GM21360 (cell line): Measurements from ENCODE around the gene CNTNAP3.
"Not testable (repeated sequence)": the region's sequence is repeated elsewhere in the genome, so short reads cannot be mapped to it uniquely, and the experiment has no call there.

Experiments used
- ATAC-seq: cut with Tn5 transposase; IDR thresholded peaks from one replicate; pipeline ENCODE4 v1.9.1; 2021; ENCODE audit warnings: mild to moderate bottlenecking, moderate library complexity; ENCODE audit not compliant: unreplicated experiment

CNTNAP3 gene

DNA sequence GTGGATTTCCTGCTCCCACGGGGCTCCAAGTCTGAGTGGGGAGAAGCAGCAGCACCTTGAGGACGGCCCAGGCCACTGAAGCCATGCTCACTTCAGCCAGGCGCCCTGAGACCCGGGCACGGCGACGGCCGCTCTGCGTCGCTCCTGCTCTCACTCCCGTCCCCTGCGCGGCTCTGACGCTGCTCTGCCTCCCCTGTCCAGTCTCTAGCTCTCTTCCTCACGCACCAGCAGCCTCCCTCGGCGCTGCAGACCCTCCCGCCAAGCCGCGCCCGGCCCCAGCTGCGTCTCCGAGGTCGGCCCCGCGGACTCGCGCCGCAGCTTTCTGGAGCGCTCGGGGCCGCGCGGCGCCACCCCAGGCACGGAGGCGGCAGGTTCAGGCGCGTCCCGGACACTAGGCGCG is at the start of gene CNTNAP3:
Gene CNTNAP3 (minus strand): TSS at position 188 of the 400 bp plus-strand sequence. CDS start 103 bp downstream, at position 85.
- ATAC-seq, result not testable (repeated sequence)

DNA sequence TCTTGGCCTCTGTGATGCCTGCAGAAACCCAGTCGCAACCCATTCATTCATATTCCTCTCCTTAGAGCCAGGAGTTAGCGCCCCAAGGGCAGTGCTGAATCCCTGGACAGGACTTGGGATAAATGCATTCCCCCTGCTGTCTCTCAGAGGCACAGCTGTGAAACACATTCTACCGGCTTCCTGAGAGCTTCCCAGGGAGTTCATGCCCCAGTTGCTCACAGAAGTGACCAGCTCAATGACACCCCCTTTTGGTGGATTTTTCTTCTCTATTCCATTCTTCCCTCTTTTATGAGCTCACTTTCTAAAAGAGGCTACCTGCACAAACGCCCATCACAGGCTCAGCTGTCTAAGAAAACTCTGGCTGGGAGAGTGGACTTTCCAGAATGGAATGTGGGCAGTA is 8.0 kb downstream of the CNTNAP3 start:
- ATAC-seq, result not testable (repeated sequence)

DNA sequence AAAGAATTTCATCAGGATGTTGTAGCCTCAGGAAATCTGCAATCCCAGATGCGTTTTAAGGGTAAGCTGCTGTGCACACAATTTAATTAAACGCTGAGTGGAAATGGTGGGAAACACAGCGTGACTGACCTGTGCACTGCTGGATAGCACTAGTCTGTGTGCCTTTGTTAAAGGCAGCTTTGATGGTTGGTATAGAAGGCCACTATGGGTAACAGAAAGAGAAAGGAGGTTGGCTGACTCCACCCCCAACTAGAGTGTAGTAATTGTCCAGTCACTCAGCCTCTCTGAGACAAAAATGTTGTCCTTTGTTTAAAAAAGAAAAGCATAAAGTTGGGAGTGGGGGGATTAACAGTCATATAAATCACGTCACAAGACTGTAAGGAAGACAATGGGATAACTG is 45.5 kb downstream of the CNTNAP3 start:
- ATAC-seq, result not testable (repeated sequence)

DNA sequence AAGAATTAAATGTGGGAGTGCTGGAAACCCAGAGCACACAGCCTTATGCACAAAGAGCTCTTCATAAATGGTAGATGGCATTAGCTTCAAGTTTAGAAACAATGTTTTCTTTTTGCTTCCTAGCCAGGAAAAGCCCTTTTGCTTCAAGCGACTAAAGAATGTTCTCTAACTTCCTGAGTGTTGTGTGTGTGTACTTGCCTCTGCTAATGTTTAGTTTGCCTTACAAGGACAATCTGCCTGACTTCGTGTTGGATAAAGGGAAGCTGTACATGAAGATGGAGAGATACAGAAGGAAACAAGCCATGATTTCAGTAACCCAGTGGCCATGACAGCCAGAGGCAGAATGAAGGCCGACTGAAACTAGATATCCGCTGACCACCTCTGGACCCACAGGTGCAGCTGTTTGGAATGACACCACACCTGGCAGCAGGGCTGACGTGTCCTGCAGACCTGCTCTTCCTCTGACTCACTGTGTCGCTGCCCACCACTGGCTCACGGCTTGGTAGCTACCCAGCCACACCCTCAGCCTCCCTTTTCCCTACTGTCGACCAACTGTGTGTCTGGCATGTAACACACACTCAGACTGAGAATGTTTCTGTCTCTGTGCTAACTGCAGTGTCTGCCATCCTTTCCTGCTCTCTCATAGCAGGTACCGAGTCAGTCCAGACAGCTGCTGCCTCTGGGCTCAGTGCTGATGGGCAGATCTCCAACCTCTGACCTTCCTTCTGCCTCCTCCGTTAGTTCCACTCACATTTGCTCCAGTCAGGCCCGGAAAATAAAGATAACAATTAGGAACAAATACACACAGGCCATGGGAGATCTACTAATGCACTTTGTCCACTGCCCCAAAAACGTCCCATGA is 55.6 kb downstream of the CNTNAP3 start:
- not testable (repeated sequence) for ATAC-seq

DNA sequence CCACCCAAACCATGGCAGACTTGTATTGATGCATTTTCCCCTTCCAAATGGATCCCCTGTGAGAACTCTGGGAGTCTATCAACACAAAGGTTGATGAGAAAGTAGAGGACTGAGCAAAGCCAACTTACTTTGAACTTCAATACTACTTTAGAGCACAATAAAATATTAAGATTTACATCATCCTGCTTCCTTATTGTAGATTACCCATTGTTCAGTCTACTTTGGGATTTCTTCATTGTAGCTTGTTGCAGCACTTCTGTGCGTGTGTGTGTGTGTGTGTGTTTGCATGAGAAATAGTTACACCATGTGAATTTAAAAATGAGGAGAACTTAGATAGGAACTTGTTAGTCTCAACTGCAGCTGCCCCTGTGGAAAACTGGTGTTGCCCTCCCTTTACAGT is 72.0 kb downstream of the CNTNAP3 start:
- ATAC-seq, result not testable (repeated sequence)

DNA sequence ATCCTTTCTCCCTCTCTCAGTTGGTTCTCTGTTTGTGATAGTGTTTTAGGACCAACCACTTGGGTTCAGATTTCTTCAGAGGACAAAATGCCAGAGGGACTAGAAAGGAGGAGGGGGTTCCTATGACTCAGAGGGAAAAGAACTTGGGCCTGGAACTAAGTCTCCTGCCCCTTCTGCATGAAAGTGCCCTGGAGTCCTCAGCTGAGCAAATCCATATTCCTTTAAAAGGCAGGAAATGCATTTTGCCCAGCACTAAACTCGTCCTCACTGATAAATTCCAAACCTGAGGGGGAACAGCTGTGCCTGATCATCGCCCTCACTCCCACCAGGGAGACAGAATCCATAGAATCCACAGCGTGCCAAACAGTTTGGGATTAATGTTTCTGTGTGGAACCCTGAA is 78.2 kb downstream of the CNTNAP3 start:
- ATAC-seq, result not testable (repeated sequence)

DNA sequence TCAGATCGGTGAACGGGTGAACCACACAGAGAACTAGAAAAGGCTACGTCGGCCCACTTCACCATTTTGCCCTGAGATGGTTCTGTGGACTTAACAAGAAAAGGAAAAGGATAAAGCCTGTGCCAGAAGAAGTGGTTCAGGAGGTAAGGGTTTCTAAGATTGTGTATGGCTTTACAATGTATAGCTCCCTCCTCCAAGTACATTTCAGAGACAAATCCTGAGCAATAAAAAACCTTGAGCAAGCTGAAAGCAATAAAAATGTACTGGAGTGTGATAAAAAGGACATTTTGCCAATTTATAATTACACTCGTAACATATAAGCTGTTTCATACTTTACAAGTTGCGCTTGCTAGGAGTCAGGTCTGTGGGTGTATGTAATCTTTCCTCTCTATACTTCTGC is 81.3 kb downstream of the CNTNAP3 start:
- not testable (repeated sequence) for ATAC-seq

DNA sequence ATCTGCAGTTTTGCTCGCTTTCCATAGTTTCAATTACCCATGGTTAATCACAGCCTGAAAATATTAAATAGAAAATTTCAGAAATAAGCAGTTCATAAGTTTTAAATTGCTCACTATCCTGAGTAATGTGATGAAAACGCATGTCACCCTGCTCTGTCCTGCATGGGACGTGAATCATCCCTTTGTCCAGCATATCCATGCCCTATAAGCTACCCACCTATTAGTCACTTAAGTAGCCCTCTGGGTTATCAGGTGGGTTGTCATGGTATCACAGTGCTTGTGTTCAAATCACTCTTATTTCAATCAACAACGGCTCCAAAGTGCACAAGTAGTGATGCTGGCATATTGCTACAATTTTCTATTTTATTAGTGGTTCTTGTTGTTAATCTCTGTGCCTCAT is 82.1 kb downstream of the CNTNAP3 start:
- ATAC-seq, result not testable (repeated sequence)

DNA sequence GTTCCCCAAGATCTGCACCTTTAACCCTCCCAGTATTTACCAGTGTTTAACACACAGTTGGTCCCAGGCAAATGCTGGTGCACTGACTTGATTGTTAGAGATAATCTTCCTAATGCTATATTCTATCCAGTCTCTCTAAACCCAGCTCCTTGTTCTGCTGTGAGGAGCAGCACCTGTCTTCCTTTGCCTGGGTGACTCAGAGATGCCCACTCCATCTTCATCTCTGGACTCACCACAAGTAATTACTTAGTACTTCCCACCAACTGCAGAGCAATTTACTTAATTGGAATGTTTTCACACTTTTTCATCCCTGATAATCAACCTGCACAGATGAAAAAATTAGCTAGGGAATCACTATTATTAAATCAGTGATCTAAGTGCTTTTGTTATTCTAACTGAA is 87.6 kb downstream of the CNTNAP3 start:
- not testable (repeated sequence) for ATAC-seq

DNA sequence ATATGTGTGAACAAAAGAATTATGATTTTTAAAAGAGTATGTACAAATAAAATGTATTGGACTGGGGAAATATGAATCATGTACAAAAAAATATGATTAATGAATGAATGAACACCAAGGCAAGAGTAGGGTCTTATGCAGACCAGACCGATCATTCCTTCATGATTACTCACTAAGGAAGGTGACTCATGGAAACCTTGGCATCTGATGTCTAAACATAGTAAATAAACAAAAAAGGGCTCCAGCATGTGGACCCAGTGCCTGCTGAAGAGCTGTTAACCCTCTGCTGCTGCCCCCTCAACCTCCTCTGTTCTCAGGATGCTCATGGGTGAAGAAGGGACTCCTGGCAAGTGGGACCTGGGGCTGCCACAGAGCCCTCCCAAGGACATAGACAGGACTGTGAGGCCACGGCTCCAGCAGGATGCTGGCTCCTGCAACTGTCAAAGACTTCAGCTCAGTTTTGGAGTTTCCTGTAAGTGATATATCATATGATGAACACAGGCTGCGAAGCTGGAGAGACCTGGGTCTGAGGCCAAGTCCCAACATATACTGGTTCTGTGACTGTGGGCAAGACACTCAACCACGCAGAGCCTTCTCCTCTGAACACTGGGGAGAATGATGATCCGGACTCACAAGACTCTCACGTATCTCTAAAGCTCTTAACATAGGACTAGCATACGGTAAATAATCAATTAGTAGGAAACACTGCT is 89.8 kb downstream of the CNTNAP3 start:
- not testable (repeated sequence) for ATAC-seq

DNA sequence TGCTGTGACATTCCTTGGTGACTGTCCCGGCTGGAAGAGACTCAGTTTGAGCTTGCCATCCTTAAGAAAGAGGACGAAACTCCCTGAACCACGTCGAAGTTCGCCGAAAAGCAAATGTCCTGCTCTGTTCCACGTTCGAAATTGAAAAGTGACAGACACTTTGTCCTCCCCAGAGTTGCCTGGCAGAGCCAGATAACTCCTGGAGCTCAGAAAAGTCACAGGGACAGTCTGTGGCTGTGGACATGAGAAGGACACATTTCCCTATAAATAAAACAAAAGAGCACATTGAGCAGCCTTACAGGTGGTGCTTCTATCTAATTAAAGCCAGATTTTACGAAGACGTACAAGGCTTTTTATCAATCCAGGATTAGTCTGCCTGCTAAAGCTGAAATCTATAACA is 116.6 kb downstream of the CNTNAP3 start:
- ATAC-seq, result not testable (repeated sequence)

DNA sequence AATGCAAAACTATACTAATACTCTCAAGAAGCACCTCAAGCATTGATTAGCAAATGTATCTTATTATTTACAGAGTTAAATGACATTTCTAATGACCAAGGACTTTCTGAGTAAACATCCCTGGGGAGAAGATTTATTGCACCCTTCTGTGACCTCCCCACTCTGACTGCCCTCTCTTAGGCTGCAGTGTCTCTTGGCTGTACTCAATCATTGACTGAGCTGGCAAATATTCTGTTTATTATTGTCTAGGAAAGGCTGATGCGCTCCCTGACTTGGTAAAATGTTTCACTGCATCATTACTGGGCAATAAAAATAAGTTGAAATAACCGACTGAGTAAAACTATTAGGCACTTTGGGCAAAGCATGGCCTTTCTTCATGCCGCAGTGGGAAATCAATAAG is 130.3 kb downstream of the CNTNAP3 start:
- ATAC-seq, result not testable (repeated sequence)

DNA sequence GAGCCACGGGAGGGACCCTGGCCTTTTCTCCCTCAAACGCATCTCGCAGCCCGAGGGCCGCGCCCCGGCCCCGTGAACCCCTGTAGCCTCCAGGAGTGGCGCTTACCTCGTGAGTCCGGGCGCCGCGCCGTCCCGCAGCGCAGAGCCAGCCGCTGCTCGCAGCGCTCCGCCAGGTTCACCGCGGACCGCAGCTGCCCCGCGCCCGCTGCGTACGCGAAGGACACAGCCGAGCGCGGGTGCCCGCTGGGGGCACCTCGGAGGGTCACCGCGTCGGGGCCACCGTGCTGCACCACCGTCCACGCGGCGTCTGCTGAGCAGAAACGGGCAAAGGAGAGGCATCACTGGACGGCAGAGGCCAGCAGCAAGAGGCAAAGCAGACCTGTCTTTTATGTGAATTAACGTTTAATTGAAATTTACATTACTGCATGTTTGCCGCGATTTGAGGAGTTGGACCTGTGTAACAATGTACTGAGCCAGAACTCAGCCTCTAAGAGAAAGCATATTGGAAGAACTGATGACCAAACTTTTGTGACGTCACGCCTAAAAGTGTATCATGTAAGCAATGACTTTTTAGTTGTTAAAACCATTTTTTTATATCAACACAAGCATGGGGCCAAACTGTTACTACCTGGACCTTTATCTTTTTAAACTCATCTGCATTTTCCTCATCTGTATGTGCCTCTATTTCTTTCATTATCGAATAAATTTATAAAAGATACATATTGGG is 155.0 kb downstream of the CNTNAP3 start:
- not testable (repeated sequence) for ATAC-seq

DNA sequence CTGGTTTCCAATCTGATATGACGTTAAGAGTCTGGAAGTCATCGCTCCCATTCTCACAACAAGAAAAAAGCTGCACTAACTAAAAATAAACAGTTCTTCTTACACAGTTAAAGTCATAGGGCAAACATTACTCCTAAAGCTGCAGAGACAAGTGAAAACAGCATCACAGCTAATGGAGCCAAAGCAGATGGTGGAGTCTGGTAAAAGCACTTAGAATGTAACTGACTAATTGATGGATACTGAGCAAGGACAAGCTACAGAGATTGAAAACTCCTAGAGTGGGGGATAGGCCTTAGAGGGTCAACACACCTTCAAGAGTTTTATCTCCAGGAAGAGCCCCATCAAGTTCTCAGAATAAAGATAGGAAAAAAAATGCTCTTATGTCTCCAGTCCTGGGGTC is 166.6 kb downstream of the CNTNAP3 start:
- not testable (repeated sequence) for ATAC-seq

DNA sequence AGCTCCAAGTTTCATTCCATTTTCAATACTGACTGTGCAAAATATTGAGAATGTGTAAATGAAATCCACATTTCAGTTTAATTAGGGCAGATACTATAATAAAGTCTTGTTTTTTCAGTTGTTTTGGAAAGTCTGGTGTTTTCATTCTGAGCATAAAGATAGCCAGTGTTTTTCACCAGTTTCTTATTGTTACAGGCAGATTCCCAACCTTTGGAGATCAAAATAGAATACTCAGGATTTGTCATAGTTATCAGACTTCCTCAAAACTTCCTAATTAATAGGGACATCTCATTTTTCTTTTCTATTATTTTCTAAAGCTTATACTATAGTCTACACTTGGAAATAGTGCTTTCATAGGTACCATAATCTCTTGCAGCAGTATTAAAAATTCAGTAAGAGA is 176.2 kb downstream of the CNTNAP3 start:
- ATAC-seq, result not testable (repeated sequence)

DNA sequence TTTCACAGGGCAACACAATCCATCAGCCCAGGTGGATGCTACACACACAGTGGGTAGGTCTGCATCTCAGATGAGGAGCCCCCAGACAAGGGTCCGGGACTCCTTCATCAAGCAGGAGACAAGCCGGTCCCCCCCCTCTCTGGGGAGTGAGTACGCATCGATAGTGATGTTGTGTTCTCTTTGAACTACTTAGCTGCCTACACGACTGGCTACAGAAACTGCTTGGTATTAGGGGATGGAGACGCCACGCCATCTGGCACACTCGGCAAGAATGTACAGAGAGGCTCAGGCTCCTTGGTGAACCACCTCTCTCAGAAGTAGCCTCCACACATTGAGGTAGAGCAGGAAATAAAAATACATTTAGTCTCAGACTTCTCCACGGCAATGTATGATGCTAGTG is 179.8 kb downstream of the CNTNAP3 start:
- no peak for ATAC-seq

DNA sequence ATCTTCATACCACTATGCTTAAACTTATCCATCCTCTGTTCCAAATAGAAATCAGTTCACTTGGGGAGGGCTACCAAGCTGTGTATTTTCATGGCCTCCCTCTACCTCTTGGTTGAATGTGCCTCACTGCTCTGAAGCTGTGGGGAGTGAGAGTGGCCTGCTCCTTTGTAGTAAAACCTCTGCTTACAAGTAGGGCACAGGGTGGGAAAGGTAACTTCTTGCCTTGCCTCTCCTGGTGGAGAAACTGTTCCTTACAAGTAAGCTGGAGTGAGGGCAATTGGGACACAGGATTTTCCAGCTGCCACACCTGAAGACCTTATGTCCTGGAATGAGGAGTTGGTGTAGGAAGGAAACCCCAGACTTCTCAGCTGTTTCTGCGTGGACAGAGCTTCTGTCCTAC is 190.8 kb downstream of the CNTNAP3 start:
- not testable (repeated sequence) for ATAC-seq

DNA sequence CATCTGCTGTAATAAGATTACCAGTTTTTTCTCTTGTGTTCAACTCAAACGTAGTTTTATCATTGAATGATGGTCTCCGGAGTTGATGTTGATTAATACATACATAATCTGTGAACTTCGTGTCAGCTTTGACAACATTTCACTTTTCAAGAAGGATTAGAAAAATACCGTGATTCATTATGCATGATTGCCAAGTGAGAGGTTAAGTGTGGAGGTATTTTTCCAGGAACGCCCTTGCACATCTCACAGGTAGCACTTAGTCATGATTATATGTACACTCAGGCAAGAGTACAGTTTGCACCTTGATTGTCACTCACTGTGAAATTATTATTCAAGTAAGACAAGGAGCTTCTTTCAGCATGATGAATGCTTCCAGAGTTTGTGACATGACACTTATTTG is 202.7 kb downstream of the CNTNAP3 start:
- ATAC-seq, result not testable (repeated sequence)

DNA sequence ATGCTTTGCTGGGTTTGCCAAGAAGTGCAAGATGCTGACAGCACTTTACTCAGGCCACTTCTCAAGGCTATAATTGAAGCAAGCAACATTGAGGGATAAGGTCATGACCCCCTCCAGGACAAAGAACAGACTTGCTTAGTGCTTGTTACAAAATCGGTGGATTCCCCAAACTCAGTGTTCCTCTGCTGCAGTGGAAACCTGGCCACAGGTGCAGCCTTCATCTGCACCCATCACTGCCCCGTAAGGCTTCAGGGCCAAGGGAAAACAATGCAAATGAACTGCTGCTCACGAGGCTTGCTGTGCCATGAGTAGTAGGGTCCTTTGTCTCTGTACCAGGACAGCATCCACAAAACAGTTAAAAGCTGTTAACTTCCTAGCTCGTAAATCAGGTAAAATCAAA is 205.4 kb downstream of the CNTNAP3 start:
- ATAC-seq, result not testable (repeated sequence)

DNA sequence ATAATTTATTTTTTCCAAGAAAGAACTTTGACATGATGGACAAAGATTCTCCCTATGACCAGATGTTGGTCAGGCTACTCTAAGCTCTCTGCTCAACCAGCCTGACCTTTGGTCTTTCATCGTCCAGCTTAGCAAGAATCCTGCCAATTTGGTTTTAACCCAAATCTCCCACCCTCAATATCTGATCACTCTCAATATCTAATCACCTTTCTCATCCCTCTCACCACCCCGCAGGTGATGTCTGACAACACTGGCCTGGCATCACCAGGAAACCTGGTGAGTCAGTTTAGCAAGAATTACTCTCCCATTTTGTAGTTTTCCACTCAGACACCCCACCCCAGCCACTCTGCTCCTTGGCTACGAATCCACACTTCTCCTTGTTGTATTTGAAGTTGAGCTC is 207.9 kb downstream of the CNTNAP3 start:
- ATAC-seq, result not testable (repeated sequence)

DNA sequence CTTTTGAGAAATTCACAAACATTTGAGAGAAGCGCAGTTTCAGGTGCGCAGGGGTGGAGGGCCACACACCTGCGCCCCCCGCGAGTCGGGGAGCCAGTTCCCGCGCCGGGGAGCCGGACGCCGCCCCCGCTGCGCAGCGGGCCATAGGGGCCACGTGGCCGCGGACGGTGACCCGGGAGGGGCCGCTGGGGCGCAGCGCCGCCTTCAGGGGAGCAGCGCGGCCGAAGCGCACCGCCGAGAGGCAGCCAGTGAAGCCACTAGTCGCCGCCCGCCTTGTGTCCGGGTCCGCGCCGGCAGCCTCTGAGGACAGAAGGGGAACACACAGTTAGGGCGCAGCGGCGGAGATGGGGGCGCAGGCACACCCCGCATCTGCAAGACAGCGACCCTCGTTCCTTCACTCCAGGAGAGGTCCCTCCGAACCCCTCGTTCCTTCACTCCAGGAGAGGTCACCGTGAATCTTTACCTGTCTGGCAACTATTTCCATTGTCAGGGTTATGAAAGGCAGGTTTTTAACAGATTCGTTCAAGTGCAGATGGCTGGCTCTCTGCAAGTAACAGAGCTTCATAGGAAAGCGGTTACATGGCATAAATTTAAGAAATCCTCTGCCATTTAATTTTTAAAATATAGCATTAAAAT is 209.2 kb downstream of the CNTNAP3 start:
- ATAC-seq, result peak; percentile 60
